ENCODE measurements around the gene POLR1A.

- TF ChIP-seq CTCF (IDR thresholded peaks at IDR 0.05; ENCODE audit: extremely low read depth in 1 of 2, insufficient read depth in 1 of 2, low read depth in 1 of 2, low read length in 2 of 2) (no peak), EZH2 (IDR thresholded peaks at IDR 0.05; ENCODE audit: borderline replicate concordance, low read depth, low read length, severe bottlenecking) (no peak), MYC (IDR thresholded peaks at IDR 0.05; ENCODE audit: low read depth, low read length) (no peak)
These were observed 78.3 kb downstream of the POLR1A start for GRCh38 chr2:86027196-86027921.

All from endothelial cell of umbilical vein (primary cell).